Nephron progenitor cell (in vitro differentiated cells): ENCODE measurements around the gene CNGB1.

ENCODE experiments used
- DNase-seq: peaks from one replicate; pipeline ENCODE4 v3.0.0; 2021
- H3K27ac Mint-ChIP-seq: 2 replicates; pipeline ENCODE4 v1.8.0; 2021; ENCODE audit warnings: mild to moderate bottlenecking, moderate library complexity, mixed read lengths
- H3K27me3 Mint-ChIP-seq: 2 replicates; pipeline ENCODE4 v1.8.0; 2021; ENCODE audit warnings: mild to moderate bottlenecking, low read depth, mixed read lengths; ENCODE audit not compliant: poor library complexity
- H3K36me3 Mint-ChIP-seq: 2 replicates; pipeline ENCODE4 v1.8.0; 2021; ENCODE audit warnings: low read depth, mixed read lengths
- H3K4me1 Mint-ChIP-seq: 2 replicates; pipeline ENCODE4 v1.8.0; 2021; ENCODE audit warnings: mixed read lengths
- H3K4me3 Mint-ChIP-seq: 2 replicates; pipeline ENCODE4 v1.8.0; 2021; ENCODE audit warnings: mild to moderate bottlenecking, moderate library complexity, mixed read lengths
- H3K9me3 Mint-ChIP-seq: 2 replicates; pipeline ENCODE4 v1.8.0; 2021; ENCODE audit warnings: mild to moderate bottlenecking, moderate library complexity, mixed read lengths
- CTCF ChIP-seq: fragments of 200-600 bp; sonication (generic); IDR thresholded peaks from 2 replicates; pipeline ENCODE4 v1.5.0; 2021; ENCODE audit warnings: antibody characterized with exemption

The CNGB1 gene

GRCh38 chr16:57956924-57957672, 13.8 kb downstream of the CNGB1 start:
- Mint-ChIP-seq H3K4me1 (peaks cover 4% of the 10 kb centered on the region), H3K4me3 (no peak overlapping the region), H3K27me3 (peaks cover 5% of the 10 kb centered on the region), H3K27ac (no peak overlapping the region), H3K36me3 (no peaks in the 10 kb centered on the region), H3K9me3 (no peaks in the 10 kb centered on the region)
- no peak for TF ChIP-seq CTCF
- no peak for DNase-seq

- peaks cover 5% of the 10 kb centered on the region for H3K27me3 Mint-ChIP-seq
- H3K4me1 Mint-ChIP-seq: peaks cover 4% of the 10 kb centered on the region
- no peak overlapping the region for H3K27ac Mint-ChIP-seq
- H3K4me3 Mint-ChIP-seq: no peak overlapping the region
- H3K36me3 Mint-ChIP-seq: no peaks in the 10 kb centered on the region
- H3K9me3 Mint-ChIP-seq: no peaks in the 10 kb centered on the region
- no peak for DNase-seq
- no peak for TF ChIP-seq CTCF
These were observed 14.6 kb downstream of the CNGB1 start for GRCh38 chr16:57956270-57956808.

- no peak overlapping the region for H3K27ac Mint-ChIP-seq
- H3K9me3 Mint-ChIP-seq: no peaks in the 10 kb centered on the region
- H3K4me3 Mint-ChIP-seq: no peak overlapping the region
- no peak for TF ChIP-seq CTCF
- H3K36me3 Mint-ChIP-seq: no peaks in the 10 kb centered on the region
- H3K4me1 Mint-ChIP-seq: peaks cover 4% of the 10 kb centered on the region
- H3K27me3 Mint-ChIP-seq: peaks cover 7% of the 10 kb centered on the region
- no peak for DNase-seq
These were observed 15.2 kb downstream of the CNGB1 start for GRCh38 chr16:57955572-57956188.

- no peaks in the 10 kb centered on the region for H3K36me3 Mint-ChIP-seq
- peak overlapping the region; percentile 53 for H3K27ac Mint-ChIP-seq
- H3K27me3 Mint-ChIP-seq: peaks cover 9% of the 10 kb centered on the region
- H3K9me3 Mint-ChIP-seq: no peaks in the 10 kb centered on the region
- TF ChIP-seq CTCF: no peak
- H3K4me1 Mint-ChIP-seq: peaks cover 4% of the 10 kb centered on the region
- no peak for DNase-seq
- no peak overlapping the region for H3K4me3 Mint-ChIP-seq
These were observed 17.1 kb downstream of the CNGB1 start for GRCh38 chr16:57953857-57954256.

GRCh38 chr16:57952909-57953308, 18.0 kb downstream of the CNGB1 start:
- no peak for DNase-seq
- Mint-ChIP-seq H3K9me3 (no peaks in the 10 kb centered on the region), H3K4me1 (peaks cover 4% of the 10 kb centered on the region), H3K27me3 (peaks cover 9% of the 10 kb centered on the region), H3K36me3 (no peaks in the 10 kb centered on the region), H3K4me3 (no peak overlapping the region), H3K27ac (no peak overlapping the region)
- no peak for TF ChIP-seq CTCF
